Upper lobe of left lung (tissue), 4 donors: ENCODE data around the gene CELSR2.

Experiments
- POLR2A ChIP-seq, 4 donors: fragments of 450-650 bp; IDR thresholded peaks; one replicate each; pipeline ENCODE4 v1.5.1; 2016 to 2017; ENCODE audit warnings: antibody characterized with exemption in 4 of 4, mild to moderate bottlenecking in 2 of 4
- POLR2AphosphoS5 ChIP-seq, 2 donors: sonication (generic); formaldehyde crosslinking; IDR thresholded peaks; one replicate each; pipeline ENCODE4 v1.5.1; 2017; ENCODE audit warnings: antibody characterized with exemption in 2 of 2
- TF ChIP-seq, protein P1 (sequence below), 6 experiments: fragments of 450-650 bp in 4 of 6; fragments of 200-600 bp in 2 of 6; sonication (generic) in 2 of 6; IDR thresholded peaks; one replicate each; pipeline ENCODE4 v1.5.1; 2016 to 2019; ENCODE audit warnings: antibody characterized with exemption in 6 of 6

DNA sequence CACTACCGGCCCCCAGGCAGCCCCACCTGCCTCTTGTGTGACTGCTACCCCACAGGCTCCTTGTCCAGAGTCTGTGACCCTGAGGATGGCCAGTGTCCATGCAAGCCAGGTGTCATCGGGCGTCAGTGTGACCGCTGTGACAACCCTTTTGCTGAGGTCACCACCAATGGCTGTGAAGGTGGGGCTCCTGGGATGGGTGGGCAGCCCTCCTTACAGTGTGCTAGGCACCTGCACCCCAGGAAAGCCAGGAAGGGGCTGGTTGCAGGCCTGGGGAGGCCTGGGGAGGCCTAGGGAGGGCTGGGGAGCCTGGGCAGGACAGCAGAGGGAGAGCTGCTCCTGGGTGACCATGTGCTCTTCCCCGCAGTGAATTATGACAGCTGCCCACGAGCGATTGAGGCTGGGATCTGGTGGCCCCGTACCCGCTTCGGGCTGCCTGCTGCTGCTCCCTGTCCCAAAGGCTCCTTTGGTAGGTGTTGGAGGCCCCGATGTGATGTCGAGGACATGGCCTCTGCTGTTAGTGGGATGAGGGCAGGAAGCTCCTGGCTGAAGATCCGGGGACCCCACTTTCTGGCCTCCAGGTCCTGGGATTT lies 16.5 kb downstream of the CELSR2 start:
- TF ChIP-seq, protein P1, sequence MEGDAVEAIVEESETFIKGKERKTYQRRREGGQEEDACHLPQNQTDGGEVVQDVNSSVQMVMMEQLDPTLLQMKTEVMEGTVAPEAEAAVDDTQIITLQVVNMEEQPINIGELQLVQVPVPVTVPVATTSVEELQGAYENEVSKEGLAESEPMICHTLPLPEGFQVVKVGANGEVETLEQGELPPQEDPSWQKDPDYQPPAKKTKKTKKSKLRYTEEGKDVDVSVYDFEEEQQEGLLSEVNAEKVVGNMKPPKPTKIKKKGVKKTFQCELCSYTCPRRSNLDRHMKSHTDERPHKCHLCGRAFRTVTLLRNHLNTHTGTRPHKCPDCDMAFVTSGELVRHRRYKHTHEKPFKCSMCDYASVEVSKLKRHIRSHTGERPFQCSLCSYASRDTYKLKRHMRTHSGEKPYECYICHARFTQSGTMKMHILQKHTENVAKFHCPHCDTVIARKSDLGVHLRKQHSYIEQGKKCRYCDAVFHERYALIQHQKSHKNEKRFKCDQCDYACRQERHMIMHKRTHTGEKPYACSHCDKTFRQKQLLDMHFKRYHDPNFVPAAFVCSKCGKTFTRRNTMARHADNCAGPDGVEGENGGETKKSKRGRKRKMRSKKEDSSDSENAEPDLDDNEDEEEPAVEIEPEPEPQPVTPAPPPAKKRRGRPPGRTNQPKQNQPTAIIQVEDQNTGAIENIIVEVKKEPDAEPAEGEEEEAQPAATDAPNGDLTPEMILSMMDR (IDR thresholded peaks at IDR 0.05) = no peak
- TF ChIP-seq POLR2A (IDR thresholded peaks at IDR 0.05) (no peak), POLR2AphosphoS5 (IDR thresholded peaks at IDR 0.05) (no peak)
